GM12865 (cell line): Measurements from ENCODE around the gene ITGA11.

Experiments
- DNase-seq: peaks from one replicate; pipeline ENCODE4 v3.0.0; 2010; ENCODE audit warnings: low read depth
- H3K4me3 ChIP-seq: 2 replicates; pipeline ENCODE4 v1.5.1; 2011; ENCODE audit warnings: mild to moderate bottlenecking, low read depth, low read length, control low read depth
- CTCF ChIP-seq: IDR thresholded peaks from 2 replicates; pipeline ENCODE4 v1.5.1; 2011; ENCODE audit warnings: low read length, control low read depth, low read depth, inconsistent platforms; ENCODE audit not compliant: insufficient read depth; ENCODE audit errors: missing control alignments

ITGA11 gene

DNA sequence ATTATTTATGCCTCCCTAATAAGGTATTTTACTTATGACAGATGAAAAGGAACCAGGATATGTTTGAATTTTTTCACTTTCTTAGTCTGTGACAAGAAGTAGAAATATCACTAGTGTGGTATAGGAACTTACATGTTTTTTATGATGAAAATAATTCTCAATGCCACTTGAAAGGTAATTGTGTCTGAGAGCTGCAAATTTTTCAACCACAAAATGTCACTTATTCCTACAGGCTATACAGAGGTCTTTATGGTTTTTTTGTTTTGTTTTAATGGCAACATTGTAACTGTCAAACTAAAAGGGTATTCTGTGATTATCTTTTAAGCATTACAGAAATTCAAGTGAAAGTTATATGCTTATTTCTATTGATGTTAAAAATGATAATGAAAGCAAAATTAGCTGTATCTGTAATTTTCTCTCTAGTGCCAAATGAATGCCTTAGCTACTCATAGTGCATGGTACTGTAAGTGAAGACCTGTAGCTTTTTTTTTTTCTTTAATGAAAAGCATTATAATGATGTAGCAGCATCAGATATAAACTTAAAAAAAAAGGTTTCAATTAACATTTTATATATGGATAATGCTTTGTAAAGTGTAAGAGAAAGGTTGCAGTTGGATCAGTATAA is 139.7 kb downstream of the ITGA11 start:
- TF ChIP-seq CTCF, result no peak
- DNase-seq, result no peak
- H3K4me3 ChIP-seq, result no peak overlapping the region

GRCh38 chr15:68290715-68291114 is 141.2 kb downstream of the ITGA11 start:
- H3K4me3 ChIP-seq, result no peak overlapping the region
- DNase-seq, result no peak
- no peak for TF ChIP-seq CTCF

GRCh38 chr15:68289621-68290352 is 142.2 kb downstream of the ITGA11 start:
- no peak for TF ChIP-seq CTCF
- no peak overlapping the region for H3K4me3 ChIP-seq

GRCh38 chr15:68289057-68289456 is 142.9 kb downstream of the ITGA11 start:
- DNase-seq, result no peak
- no peak for TF ChIP-seq CTCF
- no peak overlapping the region for H3K4me3 ChIP-seq

More at GRCh38 chr15:68289621-68290352, 142.2 kb downstream of the ITGA11 start:
- no peak for DNase-seq

GRCh38 chr15:68286256-68286655 is 145.7 kb downstream of the ITGA11 start:
- TF ChIP-seq CTCF, result no peak
- DNase-seq, result no peak
- no peak overlapping the region for H3K4me3 ChIP-seq

- no peak for TF ChIP-seq CTCF
- no peak overlapping the region for H3K4me3 ChIP-seq
- no peak for DNase-seq
Observed at GRCh38 chr15:68285259-68285980, 146.5 kb downstream of the ITGA11 start.
